Muscle layer of colon (tissue), 2 donors: ENCODE measurements around the gene TBR1.

Source experiments
- H3K27ac ChIP-seq: one replicate; pipeline ENCODE4 v1.7.0; 2013; ENCODE audit warnings: low read depth, mild to moderate bottlenecking, low read length, moderate library complexity
- H3K27me3 ChIP-seq, 2 donors: one replicate each; pipeline ENCODE4 v1.7.0; 2013; ENCODE audit warnings: low read length in 2 of 2, mild to moderate bottlenecking in 2 of 2; ENCODE audit not compliant: insufficient read depth in 2 of 2, control insufficient read depth in 1 of 2
- H3K36me3 ChIP-seq: one replicate; pipeline ENCODE4 v1.7.0; 2013; ENCODE audit warnings: mild to moderate bottlenecking, low read length; ENCODE audit not compliant: insufficient read depth
- H3K4me1 ChIP-seq: one replicate; pipeline ENCODE4 v1.7.0; 2013; ENCODE audit warnings: mild to moderate bottlenecking, low read length; ENCODE audit not compliant: insufficient read depth
- H3K4me3 ChIP-seq, 2 donors: one replicate each; pipeline ENCODE4 v1.7.0; 2013; ENCODE audit warnings: low read length in 2 of 2, low read depth in 1 of 2, mild to moderate bottlenecking in 1 of 2, moderate library complexity in 1 of 2
- H3K9ac ChIP-seq: one replicate; pipeline ENCODE4 v1.7.0; 2013; ENCODE audit warnings: low read length
- H3K9me3 ChIP-seq: one replicate; pipeline ENCODE4 v1.7.0; 2013; ENCODE audit warnings: mild to moderate bottlenecking, low read length
- donor health status: abdominal sarcoma.
- donor health status: Adenocarcinoma of cecum.

The TBR1 gene

DNA sequence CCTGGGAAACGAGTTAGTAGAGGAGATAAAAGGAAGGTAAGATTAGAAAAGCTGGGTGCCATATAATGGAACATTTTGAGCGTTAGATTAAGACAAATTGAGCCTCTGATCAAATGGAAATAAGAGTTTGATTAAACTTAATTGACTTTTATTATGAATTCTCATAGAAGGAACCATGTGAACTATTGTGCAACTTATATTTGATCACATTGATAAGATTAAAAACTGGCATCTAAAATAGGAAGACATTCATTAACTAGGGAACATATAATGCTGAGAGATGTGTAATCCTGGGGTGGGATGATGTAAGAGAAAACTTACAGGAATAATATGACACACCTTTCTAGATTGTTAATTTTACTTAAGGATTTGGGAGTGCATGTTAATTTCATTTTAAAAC is 22.5 kb downstream of the TBR1 start:
- Histone ChIP-seq H3K9ac (no peak overlapping the region), H3K27ac (no peak overlapping the region), H3K4me3 (no peak overlapping the region), H3K36me3 (no peaks in the 10 kb centered on the region), H3K9me3 (no peaks in the 10 kb centered on the region), H3K27me3 (no peaks in the 10 kb centered on the region), H3K4me1 (no peaks in the 10 kb centered on the region)

DNA sequence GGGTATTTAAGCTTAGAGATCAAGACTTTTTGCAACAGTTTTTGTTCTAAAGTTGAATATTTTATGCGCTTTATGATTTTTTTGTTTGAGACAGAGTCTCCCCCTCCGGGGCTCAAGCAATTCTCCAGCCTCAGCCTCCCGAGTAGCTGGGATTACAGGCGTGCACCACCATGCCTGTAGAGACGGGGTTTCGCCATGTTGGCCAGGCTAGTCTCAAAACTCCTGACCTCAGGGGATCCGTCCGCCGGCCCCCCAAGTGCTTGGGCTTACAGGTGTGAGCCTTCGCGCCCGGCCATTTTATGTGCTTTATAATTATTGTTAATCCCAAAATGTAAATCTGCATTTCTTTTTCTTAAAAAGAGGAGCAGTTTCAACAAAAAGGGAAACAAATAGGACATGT is 29.0 kb downstream of the TBR1 start:
- H3K27me3 ChIP-seq, result no peaks in the 10 kb centered on the region
- H3K9me3 ChIP-seq, result no peaks in the 10 kb centered on the region
- H3K36me3 ChIP-seq, result no peaks in the 10 kb centered on the region
- H3K9ac ChIP-seq, result no peak overlapping the region
- H3K27ac ChIP-seq, result no peak overlapping the region
- no peaks in the 10 kb centered on the region for H3K4me1 ChIP-seq
- H3K4me3 ChIP-seq, result no peak overlapping the region

DNA sequence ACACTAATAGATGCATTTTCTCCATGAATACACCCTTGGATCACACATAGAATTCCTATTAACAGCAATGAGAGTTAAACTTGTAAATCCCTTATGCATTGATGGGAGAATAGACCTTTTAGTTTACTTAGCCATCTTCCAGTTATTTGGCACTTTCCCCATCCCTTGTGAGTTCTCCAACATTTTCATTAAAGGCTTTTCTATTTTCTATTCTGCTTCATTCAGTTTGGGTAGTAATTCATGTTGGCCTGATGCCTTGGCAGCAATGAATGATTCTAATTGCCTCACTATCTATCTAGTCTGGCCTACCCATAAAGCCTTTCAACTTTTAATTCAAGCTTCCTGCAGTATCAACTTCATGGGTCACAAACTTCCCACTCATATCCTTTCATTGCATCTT is 32.3 kb downstream of the TBR1 start:
- H3K4me1 ChIP-seq, result no peaks in the 10 kb centered on the region
- H3K36me3 ChIP-seq, result no peaks in the 10 kb centered on the region
- no peak overlapping the region for H3K9ac ChIP-seq
- no peaks in the 10 kb centered on the region for H3K27me3 ChIP-seq
- no peaks in the 10 kb centered on the region for H3K9me3 ChIP-seq
- no peak overlapping the region for H3K4me3 ChIP-seq
- H3K27ac ChIP-seq, result no peak overlapping the region

DNA sequence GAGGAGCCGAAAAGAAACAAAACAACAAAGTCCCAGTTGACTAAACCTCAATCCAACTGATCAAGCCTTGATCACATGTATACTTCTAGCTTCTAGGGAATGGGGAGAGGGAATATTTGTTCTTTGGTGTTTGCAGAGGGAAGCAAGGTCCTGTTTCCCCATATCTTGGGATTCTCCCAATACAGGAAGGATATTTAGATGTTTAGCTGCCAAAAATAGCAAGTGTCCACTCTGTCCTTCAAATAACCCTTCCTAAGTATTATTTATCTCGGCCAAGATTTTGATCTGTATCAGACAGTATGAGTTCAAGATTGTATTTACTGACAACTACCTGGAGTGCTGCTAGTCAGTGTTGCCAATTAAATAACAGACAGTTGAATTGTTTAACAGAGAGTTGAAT is 55.5 kb downstream of the TBR1 start:
- Histone ChIP-seq H3K4me1 (no peaks in the 10 kb centered on the region), H3K36me3 (no peaks in the 10 kb centered on the region), H3K9me3 (no peaks in the 10 kb centered on the region), H3K9ac (no peak overlapping the region), H3K27ac (no peak overlapping the region), H3K4me3 (no peak overlapping the region), H3K27me3 (no peaks in the 10 kb centered on the region)

DNA sequence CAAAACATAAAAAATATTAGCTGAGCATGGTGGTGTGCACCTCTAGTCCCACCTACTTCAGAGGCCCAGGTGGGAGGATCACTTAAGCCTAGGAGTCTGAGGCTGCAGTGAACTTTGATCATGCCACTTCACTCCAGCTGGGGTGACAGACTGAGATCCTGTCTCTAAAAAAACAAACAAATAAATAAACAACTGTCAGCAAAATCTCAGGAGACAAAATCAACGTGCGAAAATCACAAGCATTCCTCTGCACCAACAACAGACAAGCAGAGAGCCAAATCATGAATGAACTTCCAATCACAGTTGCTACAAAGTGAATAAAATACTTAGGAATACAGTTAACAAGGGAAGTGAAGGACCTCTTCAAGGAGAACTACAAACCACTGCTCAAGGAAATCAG is 58.8 kb downstream of the TBR1 start:
- Histone ChIP-seq H3K4me1 (no peaks in the 10 kb centered on the region), H3K9me3 (no peaks in the 10 kb centered on the region), H3K36me3 (no peaks in the 10 kb centered on the region), H3K4me3 (no peak overlapping the region), H3K27me3 (no peaks in the 10 kb centered on the region), H3K9ac (no peak overlapping the region), H3K27ac (no peak overlapping the region)
